Fibroblast of peridontal ligament (primary cell): ENCODE results near the gene COL24A1.
"Not testable (repeated sequence)": the region's sequence is repeated elsewhere in the genome, so short reads cannot be mapped to it uniquely, and the experiment has no call there.

Experiments
- DNase-seq: peaks from one replicate; pipeline ENCODE4 v3.0.0-alpha.2; 2010; ENCODE audit errors: extremely low read depth

The COL24A1 gene

GRCh38 chr1:85992791-85993190 lies 163.8 kb downstream of the COL24A1 start:
- peak; percentile 75 for DNase-seq

GRCh38 chr1:85991261-85991660 lies 165.3 kb downstream of the COL24A1 start:
- DNase-seq = no peak

GRCh38 chr1:85984636-85985035 lies 171.9 kb downstream of the COL24A1 start:
- no peak for DNase-seq

DNA sequence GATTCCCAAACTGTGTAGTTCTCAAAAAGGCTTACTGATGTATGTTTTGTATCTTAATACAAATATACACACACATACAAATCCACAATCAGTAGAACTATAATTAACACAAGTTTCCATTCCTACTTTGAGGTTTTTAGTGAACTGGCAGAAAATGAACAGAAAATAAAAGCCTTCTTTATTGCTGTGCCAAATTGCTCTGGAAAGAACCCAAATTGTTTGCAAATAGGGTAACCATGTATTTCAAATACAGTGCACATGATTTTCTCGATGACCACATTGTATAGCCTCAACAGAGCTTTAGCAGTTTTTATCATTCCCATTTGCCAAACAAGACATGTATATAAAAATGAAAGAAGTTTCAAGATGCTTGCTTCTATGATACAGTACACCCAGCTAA lies 173.3 kb downstream of the COL24A1 start:
- peak; percentile 13 for DNase-seq

- DNase-seq = no peak
Measured at GRCh38 chr1:85976516-85977205, 179.9 kb downstream of the COL24A1 start.

DNA sequence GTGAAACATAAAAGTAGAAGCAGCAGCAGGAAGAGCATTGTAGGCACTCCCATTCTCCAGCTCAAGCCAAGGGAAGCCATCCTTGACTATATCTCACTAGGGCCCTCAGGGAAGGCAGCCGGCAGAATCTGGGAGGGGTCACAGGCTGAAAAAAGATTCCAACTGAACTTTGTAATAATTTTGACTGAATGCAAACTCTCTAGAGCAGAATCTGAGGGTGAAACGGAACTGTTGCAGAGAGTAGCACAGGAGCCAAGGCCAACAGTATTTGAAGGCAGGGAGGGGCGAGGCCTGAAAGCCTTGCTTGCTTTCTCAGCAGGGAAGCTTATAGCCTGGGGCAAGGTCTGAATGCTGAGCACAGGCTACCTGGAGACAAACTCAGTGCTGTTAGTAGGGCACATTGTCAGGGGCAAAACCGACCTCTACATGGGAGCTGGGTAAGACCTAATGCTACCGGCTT lies 180.6 kb downstream of the COL24A1 start:
- no peak for DNase-seq

DNA sequence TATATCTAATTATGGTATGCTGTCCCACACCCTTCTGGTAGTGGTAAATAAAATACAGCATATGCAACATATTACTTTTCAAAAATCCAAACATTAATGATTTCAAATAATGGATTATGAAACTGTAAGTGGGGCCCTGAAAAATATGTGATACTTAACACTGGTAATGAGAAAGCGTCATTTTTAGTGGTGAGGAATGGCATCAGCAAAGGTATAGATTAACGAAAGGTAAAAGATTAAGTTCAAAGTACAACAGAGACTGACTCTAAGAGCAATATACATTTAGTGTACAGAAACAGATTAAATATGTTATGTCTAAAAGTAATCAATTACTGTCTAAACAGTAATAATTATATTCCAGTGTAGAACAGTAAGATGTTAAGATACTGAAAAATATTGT lies 194.1 kb downstream of the COL24A1 start:
- no peak for DNase-seq

- no peak for DNase-seq
Measured at GRCh38 chr1:85957760-85958159, 198.8 kb downstream of the COL24A1 start.

GRCh38 chr1:85955218-85955617 lies 201.4 kb downstream of the COL24A1 start:
- not testable (repeated sequence) for DNase-seq

- peak; percentile 13 for DNase-seq
Measured at GRCh38 chr1:85952460-85952859, 204.1 kb downstream of the COL24A1 start.

- DNase-seq = no peak
Measured at GRCh38 chr1:85947186-85947585, 209.4 kb downstream of the COL24A1 start.

DNA sequence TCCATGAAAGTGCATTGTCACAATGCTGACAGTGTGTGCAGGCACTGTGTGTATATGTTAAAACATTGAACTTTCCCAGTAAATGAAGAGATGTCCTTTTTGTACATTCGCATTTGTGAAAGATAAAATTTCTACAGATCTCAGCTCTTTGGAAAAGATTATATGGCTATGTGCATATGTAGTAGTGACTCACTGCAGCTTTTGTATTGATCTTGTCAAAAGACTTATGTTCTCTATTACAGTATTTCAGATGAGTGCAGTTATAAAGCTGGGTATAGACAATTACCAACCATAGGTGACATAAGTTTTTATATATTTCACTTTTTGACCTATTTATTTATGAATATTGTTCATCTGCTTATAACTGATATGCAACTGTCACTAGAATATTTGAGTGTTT lies 212.6 kb downstream of the COL24A1 start:
- DNase-seq = no peak

DNA sequence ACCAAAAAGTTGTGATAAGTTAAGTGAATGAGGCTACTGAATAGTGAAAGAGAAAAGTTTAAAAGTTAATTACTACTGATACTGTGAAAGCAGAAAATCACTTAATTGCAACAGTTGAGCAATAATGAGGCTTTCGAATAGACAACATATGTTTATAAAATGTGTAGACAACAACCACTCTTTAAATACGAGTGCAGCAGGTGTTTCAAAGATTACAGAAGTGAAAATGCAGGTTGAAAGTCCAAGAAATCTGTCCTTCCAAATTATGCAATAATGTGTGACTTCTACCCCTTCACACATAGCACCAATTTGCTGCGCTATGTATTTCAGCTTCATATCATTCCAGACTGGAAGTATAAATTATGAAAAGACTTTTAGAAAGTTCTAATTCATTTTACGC lies 213.0 kb downstream of the COL24A1 start:
- no peak for DNase-seq

GRCh38 chr1:85940656-85941306 lies 215.8 kb downstream of the COL24A1 start:
- DNase-seq = peak; percentile 77

GRCh38 chr1:85938829-85939228 lies 217.7 kb downstream of the COL24A1 start:
- DNase-seq = no peak

GRCh38 chr1:85936470-85936869 lies 220.1 kb downstream of the COL24A1 start:
- DNase-seq = no peak

DNA sequence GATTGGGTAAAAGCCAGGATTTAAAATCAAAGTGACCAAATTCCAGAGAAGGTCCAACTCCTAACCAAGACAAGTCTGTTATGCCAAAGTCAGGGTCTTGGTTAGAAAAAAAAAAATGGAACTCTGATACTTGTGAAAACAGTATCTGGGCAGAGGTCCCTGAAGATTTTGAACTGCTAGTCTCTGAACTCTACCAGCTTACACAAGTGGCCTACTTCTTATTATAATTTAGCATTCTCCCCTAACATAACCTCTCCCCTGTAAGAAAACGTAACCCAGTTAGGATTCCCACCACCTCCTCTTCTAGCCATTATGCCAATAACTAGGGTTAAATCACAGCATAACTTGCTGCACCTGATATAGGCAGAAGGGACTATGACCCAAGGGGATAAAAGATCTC lies 220.5 kb downstream of the COL24A1 start:
- DNase-seq = no peak

GRCh38 chr1:85935234-85935633 lies 221.3 kb downstream of the COL24A1 start:
- peak; percentile 10 for DNase-seq

- no peak for DNase-seq
Measured at GRCh38 chr1:85934516-85934915, 222.1 kb downstream of the COL24A1 start.

- peak; percentile 30 for DNase-seq
Measured at GRCh38 chr1:85933961-85934360, 222.6 kb downstream of the COL24A1 start.

DNA sequence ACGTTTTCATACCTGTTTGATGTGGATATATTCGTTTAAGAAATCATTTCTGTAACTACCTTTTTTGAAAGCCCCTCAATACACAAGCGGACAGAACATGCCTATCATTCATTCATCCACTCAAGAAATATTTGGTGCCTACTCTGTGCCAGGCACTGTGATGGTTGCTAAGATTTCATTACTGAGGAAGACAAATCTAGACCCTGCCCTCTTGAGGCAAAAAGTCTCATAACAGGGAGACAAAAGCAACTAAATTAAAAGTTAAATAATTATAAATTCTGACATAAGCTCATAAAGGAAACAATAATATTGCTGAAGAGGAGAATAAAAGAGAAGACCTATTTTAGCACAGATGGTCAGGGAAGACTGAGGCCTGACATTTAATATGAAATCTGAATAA lies 244.8 kb downstream of the COL24A1 start:
- peak; percentile 18 for DNase-seq

GRCh38 chr1:85900921-85901320 lies 255.7 kb downstream of the COL24A1 start:
- no peak for DNase-seq

- DNase-seq = no peak
Measured at GRCh38 chr1:85898861-85899260, 257.7 kb downstream of the COL24A1 start.
